SK-MEL-5 (cell line): ENCODE measurements around the gene FHIP2A. TPM values are rescaled to one million over a fixed set of nuclear protein-coding genes. Genes with fewer than 3 reads are reported as not detected.

Experiments used
- DNase-seq: peaks from one replicate; pipeline ENCODE4 v3.0.0-alpha.2; 2016; ENCODE audit warnings: low read depth, low spot score
- in situ Hi-C: cut with HindIII; loops from 2 replicates; pipeline ENCODE4 v1.10.0; 2016; ENCODE audit warnings: low sequenced_read_pairs, high pct_unique_total_duplicates, low pct_unique_long_range_greater_than_20kb
- total RNA-seq: library from RNA; depleted of rRNA; stranded (reverse); fragments of >200 nt; shearing (Covaris generic); gene quantifications from 2 replicates; pipeline ENCODE4 v1.2.3, GENCODE V29; 2014

FHIP2A gene
- total RNA-seq, 1 experiment from 2014 or later = 12.7 TPM

DNA sequence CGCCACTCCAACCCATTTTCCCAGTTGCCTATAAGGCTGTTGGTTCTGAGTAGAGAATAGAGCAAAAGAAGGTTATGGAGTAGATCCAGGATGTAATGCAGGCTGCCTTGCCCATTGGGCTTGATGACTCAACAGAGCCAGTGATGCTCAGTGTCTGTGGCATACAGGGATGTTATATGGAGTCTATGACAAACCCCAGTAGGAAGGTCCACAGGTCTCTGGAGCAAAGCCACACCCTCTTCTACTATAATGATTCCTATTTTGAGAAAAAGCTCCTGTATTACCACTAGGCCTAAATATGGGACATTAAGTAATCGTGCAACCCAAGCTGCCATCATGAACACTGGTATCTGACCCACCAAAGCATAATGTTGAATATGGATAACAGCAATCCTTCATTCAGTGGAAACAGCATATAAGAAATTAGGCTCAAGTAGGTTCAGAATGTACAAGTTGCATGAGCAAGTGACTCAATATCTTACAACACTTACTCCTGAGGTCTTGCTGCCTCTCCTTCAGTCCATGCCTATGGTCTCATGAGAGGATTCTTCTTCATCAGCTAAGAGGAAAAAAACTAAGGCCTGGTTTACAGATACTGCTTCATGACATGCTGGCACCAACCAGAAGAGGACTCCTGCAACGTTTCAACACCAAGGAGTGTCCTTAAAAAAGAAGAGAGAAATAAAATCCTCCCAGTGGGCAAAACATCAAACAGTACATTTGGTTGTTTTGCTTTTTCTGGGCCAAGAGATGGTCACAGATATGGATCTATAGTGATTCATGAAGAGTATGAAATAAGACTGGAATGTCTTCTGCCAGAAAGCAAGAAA, 14.8 kb upstream of the FHIP2A start:
- in situ Hi-C loops = no loop called here
- DNase-seq = no peak

DNA sequence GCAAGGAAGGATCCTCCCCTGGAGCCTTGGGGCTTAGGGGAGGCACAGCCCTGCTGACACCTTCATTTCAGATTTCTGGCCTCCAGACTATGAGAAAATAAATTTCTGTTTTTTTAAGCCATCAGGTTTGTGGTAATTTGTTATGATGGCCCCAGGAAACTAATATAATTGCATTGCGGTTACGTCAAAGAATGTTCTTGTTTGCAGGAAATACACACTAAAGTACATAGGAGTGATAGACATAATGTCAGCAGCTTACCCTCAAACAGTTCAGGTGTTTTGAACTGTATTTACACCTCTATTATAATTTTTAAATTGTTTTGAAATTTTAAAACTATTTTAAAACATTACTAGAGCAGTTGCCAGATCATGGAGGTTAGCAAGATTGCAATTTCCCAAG, 12.6 kb upstream of the FHIP2A start:
- DNase-seq = no peak
- in situ Hi-C loops = no loop called here

DNA sequence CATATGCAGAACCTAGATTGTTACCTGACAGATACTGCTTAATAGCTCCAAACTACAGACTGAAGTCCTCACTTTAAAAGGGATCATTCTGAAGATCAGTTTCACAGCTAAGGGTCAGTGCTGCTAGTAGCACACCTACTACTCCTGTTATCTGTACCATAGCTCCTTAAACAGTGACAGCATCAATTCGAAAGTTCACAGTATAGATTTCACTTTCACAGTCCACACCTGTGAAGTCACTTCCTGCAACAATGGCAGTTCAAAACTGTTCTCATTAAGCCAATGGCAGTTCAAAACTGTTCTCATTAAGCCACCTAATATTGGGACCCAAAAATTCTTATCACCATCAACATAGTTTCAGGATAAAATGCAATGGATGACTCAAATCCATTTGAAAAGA, 10.7 kb upstream of the FHIP2A start:
- DNase-seq = no peak
- in situ Hi-C loops = no loop called here

DNA sequence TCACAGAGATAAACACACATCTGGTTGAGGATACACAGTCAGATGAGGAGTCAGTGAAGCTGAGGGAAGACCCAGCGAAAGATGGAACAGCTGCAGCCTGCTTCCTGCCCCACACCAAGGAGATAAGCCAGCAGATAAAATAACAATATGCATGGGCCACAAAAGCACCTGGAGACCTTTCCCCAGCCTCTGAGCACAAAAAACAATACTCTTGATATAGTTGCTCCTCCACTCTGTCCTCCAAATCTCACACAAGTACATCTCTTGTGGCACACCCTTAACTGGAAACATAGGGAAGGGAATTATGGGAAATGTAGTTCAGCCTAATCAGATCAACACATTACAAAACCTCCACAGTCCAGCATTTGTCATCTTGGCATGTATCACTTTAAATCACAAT, 9.7 kb upstream of the FHIP2A start:
- DNase-seq = peak; percentile 20
- in situ Hi-C loops = no loop called here

DNA sequence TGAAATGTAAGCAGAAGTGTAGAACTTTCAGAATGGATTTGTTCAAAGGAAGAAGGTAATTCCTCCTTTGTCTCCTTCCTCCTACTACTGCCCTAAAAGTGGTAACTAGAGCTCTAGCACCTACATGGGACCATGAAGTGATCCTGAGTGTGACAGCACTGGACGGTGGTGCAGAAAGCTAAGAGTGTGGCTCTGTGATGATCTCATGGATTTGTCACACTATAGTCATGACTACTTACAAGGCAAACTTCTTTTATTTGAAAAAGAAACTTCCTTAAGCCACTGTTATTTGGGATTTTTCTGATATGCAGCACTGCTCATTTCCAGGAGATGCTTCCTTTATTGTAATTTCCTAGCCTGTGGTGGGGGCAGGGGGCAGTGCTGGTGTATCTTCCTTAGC, 5.8 kb upstream of the FHIP2A start:
- DNase-seq = no peak
- in situ Hi-C loops = no loop called here

DNA sequence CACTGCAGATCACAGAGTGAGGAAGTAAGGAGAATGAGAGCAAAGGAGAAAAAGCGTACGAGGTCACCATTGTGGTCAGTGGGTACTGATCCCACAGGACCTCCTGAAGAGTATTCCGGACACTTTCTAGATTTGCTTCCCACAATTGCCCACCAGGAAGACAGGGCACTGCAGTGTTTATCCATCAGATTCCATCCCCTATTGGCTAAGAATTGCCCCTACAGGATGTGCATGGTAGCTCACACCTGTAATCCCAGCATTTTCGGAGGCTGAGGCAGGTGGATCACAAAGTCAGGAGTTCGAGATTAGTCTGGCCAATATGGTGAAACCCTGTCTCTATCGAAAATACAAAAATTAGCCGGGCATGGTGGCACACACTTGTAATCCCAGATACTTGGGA, 5.3 kb upstream of the FHIP2A start:
- no peak for DNase-seq
- in situ Hi-C loops = no loop called here

DNA sequence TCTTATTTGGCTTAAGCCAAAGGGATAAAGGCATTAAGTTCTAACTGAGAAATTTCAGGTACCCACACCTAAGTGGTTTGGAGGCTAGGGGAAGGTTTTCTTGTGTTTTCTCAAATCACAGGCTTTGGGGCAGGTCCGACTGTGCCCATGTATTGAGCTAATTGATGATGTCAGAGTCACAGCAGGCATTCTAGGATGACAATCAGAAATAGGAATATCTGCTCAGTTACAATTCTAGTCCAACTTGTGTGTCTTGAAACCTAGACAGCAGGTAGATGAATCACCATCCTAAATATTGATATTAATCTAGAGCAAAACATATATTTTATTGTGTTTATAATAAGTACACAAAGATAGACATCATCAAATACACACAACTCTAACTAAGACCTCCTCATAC, 2.3 kb upstream of the FHIP2A start:
- in situ Hi-C loops = no loop called here
- no peak for DNase-seq

DNA sequence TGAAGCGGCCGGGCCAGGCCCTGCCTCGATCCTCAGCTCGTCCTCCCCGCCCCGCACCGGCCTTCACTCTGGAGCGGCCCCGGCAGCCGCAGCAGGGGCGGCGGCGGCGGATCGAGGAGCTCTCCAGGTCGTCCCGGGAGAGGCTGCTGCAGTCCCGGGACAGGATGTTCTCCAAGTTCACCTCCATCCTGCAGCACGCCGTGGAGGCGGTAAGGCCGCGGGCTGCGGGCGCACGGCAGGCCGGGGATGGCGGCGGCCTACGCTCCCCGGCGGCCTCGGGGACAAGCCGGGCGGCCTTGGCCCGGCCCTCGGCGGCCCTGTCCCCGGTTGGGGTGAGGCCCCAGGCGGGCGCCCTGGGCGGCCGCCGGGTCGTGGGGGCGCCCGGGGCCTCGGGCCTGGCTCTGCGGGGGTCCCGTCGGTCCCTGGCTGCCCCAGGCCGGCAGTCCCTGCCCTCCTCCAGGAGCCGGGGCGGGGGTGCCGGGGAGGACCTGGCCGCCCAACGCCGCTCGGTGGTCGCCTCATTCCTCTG, 399 bp downstream of the FHIP2A start:
- DNase-seq = peak; percentile 14
- in situ Hi-C loops = no loop called here

DNA sequence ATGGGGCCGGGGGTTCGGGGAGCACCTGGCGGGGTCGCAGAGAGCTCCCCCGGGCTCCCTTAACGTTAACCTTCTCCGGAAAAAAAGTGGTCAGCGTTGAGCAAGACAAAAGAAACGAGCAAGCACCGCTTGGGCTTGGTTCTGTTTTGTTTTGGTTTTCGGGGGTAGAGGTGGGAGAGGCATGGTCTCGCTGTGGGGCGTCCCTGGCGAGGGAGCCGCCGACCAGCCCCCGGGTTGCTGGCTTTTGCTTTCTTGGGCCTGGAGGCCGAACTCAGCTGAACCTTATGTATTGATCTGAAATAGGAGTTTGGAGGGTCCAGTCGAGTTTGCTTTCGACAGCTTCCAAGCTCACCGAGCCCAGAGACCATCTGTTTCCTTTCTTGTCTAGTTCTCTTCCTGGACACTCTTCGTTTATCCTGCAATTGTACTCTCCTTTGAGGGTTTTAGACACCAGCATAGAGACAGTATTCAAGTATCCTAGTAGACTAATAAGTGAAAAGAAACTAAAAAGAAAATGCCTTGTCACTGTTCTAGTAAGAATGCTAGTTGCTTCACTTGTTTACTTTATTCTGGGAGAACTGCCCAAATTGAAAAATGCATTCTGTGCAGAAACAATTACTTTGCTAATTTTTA, 980 bp downstream of the FHIP2A start:
- in situ Hi-C loops = no loop called here
- DNase-seq = peak; percentile 40

DNA sequence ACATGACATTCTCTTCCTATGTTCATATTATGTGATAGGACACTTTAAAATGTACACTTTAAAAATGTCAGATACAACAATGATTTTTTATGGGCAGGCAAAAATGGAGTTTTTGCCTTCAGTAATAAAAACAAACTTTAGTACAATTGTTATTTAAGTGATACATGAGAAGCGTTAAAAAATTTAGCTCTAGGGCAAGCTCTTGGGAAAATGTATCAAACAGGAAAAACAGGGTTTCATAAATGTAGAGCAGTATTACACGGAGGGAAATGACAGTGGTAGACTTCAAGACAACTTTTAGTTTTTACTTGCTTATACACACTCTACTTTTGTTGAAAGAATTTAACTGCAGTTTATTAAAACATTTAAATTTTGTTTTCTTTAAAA, 1.5 kb downstream of the FHIP2A start:
- in situ Hi-C loops = no loop called here
- DNase-seq = no peak

DNA sequence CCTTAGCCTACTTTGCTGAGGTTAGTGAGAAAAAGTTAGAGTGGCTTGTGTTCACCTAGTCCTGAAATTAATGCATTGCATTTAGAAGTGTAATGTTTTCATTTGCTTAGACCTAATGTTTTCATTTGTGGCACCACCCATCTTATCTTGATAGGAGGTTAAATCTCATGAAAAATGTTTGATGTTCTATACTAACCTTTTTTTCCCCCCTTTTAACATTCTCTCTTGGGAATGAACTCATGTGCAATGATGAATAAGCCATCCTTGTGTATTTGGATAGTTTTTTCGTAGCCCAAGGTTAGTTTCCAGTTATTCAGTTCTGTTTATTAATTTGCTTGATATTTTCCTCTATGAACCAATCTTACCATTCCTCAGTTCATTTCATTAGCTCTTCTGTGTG, 2.8 kb downstream of the FHIP2A start:
- peak; percentile 9 for DNase-seq
- in situ Hi-C loops = no loop called here

DNA sequence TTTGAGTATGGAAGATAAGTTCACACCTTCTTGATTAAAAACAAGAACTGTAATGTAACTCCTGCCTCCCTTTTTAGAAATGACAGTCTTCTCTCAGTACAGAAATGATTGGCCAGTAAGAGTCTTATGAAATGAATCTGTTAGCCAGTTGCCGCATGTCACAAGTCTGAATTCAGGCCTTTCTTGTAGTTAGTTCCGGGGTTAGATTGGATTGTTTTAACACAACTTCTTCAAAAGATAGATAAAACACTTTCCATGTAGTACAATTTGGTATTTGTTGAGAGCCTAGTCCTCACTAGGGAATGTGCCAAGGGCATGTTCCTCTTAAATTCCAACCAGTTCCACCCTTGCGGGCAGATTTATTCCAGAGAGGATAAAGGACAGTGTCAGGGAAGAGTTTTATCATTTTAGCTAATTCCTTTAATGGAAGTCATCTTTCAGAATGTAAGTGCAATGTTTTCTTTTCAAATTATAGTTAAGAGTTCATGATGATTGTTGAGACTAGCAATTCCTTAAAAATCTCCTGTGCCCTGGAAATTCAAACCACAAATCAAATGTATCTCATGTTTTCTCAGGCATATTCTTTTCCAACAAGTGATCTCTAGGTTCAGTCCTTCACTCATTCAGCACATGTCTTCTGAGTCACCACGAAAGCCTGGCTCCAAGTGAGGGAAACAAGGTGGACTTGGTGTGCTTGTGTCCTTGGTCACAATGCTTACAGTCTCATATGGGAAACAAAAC, 4.1 kb downstream of the FHIP2A start:
- in situ Hi-C loops = no loop called here
- DNase-seq = peak; percentile 86

DNA sequence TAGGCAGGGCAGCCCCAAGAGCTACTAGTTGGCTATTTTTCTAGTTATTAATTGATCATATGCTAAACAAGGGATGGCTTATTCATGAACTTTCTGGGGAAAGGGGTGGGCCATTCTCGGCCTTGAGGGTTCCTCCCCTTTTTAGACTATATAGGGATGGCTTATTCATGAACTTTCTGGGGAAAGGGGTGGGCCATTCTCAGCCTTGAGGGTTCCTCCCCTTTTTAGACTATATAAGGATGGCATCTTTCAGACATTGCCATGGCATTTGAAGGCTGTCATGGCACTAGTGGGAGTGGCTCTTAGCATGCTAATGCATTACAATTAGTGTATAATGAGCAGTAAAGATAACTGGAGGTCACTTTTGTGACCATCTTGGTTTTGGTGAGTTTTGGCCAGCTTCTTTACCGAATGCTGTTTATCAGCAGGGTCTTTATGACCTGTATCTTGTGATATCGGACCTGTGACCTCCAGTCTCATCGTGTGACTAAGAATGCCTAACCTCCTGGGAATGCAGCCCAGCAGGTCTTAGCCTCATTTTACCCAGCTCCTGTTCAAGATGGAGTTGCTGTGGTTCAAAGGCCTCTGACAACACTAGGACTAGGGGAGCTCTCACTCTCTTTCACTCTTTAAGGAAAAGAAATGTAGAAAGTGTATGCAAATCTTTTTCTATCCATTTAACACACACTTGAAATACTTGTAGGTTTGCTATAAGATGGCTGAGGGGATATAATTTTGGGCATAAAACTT, 7.8 kb downstream of the FHIP2A start:
- in situ Hi-C loops = no loop called here
- DNase-seq = peak; percentile 3

DNA sequence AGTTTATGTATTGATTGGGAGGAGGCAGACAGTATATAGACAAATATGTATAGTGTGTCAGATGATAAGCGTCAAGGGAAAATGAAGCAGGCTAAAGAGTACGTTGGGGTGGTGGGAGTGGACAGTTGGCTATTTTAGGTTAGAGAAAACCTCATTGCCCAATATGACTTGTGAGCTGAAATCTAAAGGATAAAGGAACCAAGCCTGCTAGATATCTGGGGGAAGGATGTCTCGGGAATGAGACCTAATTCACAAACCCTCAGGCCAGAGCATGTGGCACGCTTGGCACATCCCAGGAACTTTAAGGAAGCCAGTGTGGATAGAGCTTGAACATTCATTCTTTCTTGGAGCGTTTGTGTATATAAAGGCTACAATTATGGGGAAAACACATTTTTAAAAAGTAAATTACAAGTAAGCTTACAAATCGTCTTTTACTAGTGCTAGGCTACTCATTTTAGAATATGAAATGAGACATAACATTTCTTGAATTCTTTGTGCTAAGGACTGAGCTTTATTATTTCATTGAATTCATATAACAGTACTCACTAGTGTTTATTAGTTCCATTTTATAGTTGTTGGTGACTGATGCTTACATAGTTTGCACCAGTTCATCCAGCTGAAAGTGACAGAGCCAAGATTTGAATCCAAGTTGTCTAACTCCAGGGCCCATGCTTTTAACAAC, 9.7 kb downstream of the FHIP2A start:
- in situ Hi-C loops = no loop called here
- DNase-seq = peak; percentile 92

DNA sequence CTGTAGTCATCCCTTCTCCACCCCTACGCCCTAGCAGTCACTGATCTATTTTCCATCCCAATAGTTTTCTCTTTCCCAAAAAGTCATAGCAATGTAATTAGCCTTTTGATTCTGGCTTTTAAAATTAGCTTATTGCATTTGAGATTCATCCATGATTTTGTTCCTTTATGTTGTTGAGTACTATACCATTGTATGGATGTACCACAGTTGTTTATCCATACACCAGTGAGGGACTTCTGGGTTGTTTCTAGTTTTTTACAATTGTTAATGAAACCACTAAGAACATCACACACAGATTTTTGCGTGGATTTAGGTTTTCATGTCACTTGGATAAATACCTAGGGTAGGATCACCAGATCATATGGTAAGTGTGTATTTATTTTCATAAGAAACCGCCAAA, 16.1 kb downstream of the FHIP2A start:
- DNase-seq = no peak
- in situ Hi-C loops = no loop called here

DNA sequence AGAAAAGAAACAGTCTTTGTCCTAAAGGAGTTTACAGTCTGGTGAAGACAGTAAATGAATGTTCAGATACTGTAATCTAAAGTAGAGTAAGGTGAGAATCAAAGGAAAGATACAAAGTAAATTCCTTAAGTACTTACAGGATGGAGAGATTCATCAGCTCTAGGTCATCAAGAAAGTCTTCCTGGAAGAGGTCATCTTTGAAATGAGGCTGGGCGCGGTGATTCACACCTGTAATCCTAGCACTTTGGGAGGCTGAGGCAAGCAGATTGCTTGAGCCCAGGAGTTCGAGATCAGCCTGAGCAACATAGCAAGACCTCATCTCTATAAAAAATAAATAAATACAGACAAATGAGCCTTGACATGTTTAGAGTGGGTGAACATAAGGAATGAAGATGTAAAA, 18.3 kb downstream of the FHIP2A start:
- in situ Hi-C loops = no loop called here

DNA sequence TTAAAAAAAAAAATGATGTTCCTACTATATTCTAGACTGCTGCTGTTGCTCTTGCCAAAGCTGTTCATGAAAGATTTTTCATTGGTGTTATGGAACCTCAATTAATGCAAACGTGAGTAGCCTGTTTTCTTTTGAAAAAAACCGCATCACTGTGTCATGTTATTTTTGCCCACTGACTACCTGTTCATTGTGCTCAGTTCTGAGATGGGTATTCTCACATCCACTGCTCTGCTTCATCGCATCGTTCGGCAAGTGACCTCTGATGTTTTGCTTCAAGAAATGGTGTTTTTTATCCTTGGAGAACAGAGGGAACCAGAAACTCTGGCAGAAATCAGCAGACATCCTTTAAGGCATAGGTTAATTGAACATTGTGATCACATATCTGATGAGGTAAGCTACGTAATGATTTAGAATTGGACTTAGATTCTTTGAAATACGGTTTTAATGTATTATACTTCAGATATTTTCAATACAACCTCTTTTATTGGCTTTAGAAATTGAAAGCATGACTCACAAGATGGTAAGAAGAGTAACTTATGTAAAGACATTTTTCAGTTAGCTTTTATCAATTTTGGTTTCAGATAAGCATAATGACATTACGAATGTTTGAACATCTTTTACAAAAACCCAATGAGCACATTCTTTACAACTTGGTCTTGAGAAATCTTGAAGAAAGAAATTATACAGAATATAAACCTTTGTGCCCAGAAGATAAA, 24.6 kb downstream of the FHIP2A start:
- in situ Hi-C loops = no loop called here
- no peak for DNase-seq

More for the DNA sequence above, 18.3 kb downstream of the FHIP2A start:
- DNase-seq = no peak
